Activated naive CD8-positive, alpha-beta T cell treated with anti-CD3 and anti-CD28 coated beads, Interleukin-2, amount 10 ng/mL, durations not matched to agents 7 days and 5 days (primary cell): ENCODE data around the gene PCSK7. TPM values are rescaled to one million over a fixed set of nuclear protein-coding genes. Genes with fewer than 3 reads are reported as not detected.

Experiments
- ATAC-seq: fragments of 150-1000 bp; cut with Tn5 transposase; one replicate; pipeline ENCODE4 v1.10.0; 2021; ENCODE audit warnings: low read depth, moderate library complexity
- POLR2A ChIA-PET: fragments of 350-600 bp; sonication (Branson Sonifier 250); formaldehyde crosslinking; loops from one replicate; lab custom pipeline; 2021; ENCODE audit warnings: antibody characterized with exemption; lab: Charles Lee
- DNase-seq: peaks from one replicate; pipeline ENCODE4 v3.0.0; 2021
- H3K27ac Mint-ChIP-seq: one replicate; pipeline ENCODE4 v1.8.0; 2022; ENCODE audit warnings: mild to moderate bottlenecking, mixed read lengths
- H3K27me3 Mint-ChIP-seq: one replicate; pipeline ENCODE4 v1.8.0; 2022; ENCODE audit warnings: mild to moderate bottlenecking, moderate library complexity, mixed read lengths
- H3K36me3 Mint-ChIP-seq: one replicate; pipeline ENCODE4 v1.8.0; 2021; ENCODE audit warnings: mild to moderate bottlenecking, mixed read lengths
- H3K4me1 Mint-ChIP-seq: one replicate; pipeline ENCODE4 v1.8.0; 2021; ENCODE audit warnings: mixed read lengths
- H3K4me3 Mint-ChIP-seq: one replicate; pipeline ENCODE4 v1.8.0; 2022; ENCODE audit warnings: mild to moderate bottlenecking, moderate library complexity, mixed read lengths
- H3K9me3 Mint-ChIP-seq: one replicate; pipeline ENCODE4 v1.8.0; 2021; ENCODE audit warnings: mixed read lengths
- total RNA-seq, 2 experiments: library from RNA; stranded (reverse); gene quantifications; one replicate each; pipeline ENCODE4 v1.2.3, GENCODE V29; 2021

PCSK7 gene
- total RNA-seq, 2 experiments from 2014 or later, result 191 to 195 TPM

DNA sequence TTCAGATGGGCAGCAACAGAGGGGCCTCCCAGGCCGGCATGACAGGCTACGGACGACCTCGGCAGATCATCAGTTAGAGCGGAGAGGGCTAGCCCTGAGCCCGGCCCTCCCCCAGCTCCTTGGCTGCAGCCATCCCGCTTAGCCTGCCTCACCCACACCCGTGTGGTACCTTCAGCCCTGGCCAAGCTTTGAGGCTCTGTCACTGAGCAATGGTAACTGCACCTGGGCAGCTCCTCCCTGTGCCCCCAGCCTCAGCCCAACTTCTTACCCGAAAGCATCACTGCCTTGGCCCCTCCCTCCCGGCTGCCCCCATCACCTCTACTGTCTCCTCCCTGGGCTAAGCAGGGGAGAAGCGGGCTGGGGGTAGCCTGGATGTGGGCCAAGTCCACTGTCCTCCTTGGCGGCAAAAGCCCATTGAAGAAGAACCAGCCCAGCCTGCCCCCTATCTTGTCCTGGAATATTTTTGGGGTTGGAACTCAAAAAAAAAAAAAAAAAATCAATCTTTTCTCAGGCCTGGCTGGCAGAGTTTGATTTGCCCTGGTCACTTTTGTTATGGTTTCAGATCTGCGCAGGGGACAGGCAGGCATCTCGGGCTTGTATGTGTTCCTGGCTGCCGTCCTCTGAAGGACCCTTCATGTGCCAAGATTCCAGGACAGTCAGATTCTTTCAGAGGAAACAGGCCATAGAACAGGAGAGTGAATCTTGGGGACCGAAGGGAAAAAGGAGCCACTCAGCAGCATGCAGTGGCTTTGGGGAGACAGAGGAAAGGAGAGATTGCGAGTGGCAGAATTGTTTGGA is 27.4 kb downstream of the PCSK7 start:
- POLR2A ChIA-PET, result interaction anchor here (0.9 kb wide), 1 partner anchor 48 kb away, joined by 3 read pairs; no protein-coding TSS in a partner anchor
- H3K9me3 Mint-ChIP-seq, result no peaks in the 10 kb centered on the region
- peak overlapping the region; percentile 11 for H3K27ac Mint-ChIP-seq
- DNase-seq (no peak), ATAC-seq (no peak)
- peaks cover 9% of the 10 kb centered on the region for H3K36me3 Mint-ChIP-seq
- no peaks in the 10 kb centered on the region for H3K27me3 Mint-ChIP-seq
- no peak overlapping the region for H3K4me3 Mint-ChIP-seq
- H3K4me1 Mint-ChIP-seq, result peaks cover 2% of the 10 kb centered on the region

DNA sequence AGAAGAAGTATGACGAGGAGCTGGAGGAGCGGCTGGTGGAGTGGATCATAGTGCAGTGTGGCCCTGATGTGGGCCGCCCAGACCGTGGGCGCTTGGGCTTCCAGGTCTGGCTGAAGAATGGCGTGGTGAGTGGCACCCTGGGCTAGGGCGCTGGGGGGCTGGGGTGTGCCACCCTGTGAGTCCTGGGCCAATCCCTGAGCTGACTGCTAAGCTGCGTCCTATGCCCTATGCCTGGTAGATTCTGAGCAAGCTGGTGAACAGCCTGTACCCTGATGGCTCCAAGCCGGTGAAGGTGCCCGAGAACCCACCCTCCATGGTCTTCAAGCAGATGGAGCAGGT is 28.8 kb downstream of the PCSK7 start:
- POLR2A ChIA-PET, result interaction anchor here (1.1 to 1.8 kb wide), 3 partner anchors 9 to 19 kb away, joined by 3 to 7 read pairs (median 5); no protein-coding TSS in a partner anchor
- Mint-ChIP-seq H3K36me3 (peaks cover 9% of the 10 kb centered on the region), H3K27me3 (no peaks in the 10 kb centered on the region), H3K9me3 (no peaks in the 10 kb centered on the region), H3K4me1 (no peaks in the 10 kb centered on the region), H3K27ac (no peak overlapping the region), H3K4me3 (no peak overlapping the region)
- ATAC-seq (peak; percentile 21), DNase-seq (no peak)

DNA sequence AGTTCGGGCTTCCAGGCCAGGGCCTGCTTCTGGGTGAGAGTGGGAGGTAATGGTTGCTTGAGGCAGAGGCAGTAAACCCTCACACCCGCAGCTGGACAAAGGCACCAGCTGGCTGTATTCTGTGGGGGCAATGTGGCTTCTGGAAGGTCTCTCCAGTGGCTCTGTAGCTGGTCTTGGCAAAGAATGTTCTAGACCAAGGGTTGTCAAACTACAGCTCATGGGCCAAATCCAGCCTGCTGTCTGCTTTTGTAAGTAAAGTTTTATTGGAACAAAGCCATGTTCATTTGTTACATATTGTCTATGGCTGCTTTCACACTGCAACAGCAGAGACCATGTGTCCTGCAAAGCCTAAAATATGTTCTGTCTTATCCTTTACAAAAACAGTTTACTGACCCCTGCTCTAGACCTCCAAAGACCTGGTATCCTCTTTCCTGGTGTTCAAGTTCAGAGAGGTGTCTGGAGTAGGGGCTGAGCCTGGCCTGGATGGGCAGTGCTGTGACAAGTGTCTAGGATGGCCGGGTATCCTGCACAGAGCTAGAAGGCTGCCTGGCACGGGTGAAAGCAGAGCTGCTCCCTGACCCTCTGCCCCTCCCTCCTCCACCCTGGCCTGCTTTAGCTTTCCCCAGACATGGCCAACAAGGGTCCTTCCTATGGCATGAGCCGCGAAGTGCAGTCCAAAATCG is 29.3 kb downstream of the PCSK7 start:
- Mint-ChIP-seq H3K4me3 (no peak overlapping the region), H3K4me1 (no peaks in the 10 kb centered on the region), H3K36me3 (peaks cover 9% of the 10 kb centered on the region), H3K9me3 (no peaks in the 10 kb centered on the region), H3K27ac (no peak overlapping the region), H3K27me3 (no peaks in the 10 kb centered on the region)
- DNase-seq, result no peak
- POLR2A ChIA-PET, result interaction anchor here (1.1 to 1.8 kb wide), 3 partner anchors 9 to 19 kb away, joined by 3 to 7 read pairs (median 5); no protein-coding TSS in a partner anchor
- no peak for ATAC-seq

DNA sequence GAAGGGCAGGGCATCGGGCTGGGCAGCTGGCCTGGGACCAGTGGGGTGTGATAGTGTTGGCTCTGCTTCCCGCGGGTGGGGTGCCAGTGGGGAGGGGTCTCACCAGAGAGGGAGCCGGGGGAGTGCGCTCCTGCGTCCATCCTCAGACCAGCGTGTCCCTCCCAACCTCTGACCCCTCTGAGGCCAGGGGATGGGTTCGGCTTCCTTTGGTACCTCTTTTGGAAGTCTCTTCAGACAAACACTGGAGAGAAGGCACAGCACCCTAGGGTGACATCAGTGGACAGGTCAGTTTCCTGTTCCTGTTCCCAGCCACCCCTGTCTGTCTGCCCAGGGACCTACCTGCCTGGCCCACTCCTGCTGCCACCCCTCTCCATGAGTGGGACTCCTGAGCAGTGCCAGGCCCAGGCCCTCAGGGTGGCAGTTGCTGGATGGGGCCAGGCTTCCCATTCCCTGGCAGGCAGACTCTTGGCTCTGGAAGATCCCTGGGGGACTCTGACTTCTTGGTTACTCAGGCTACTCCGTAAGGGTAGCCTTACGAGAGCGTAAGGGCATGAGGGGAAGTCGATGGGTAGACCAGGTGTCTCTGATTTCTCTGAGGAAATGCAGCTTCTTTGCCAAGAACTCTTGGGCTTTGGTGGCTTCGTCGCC is 30.1 kb downstream of the PCSK7 start:
- ATAC-seq (no peak), DNase-seq (no peak)
- Mint-ChIP-seq H3K27me3 (no peaks in the 10 kb centered on the region), H3K27ac (no peak overlapping the region), H3K9me3 (no peaks in the 10 kb centered on the region), H3K4me3 (no peak overlapping the region), H3K36me3 (peaks cover 9% of the 10 kb centered on the region), H3K4me1 (no peaks in the 10 kb centered on the region)
- POLR2A ChIA-PET, result interaction anchor here (1.1 kb wide), 1 partner anchor 20 kb away, joined by 3 read pairs; no protein-coding TSS in a partner anchor

DNA sequence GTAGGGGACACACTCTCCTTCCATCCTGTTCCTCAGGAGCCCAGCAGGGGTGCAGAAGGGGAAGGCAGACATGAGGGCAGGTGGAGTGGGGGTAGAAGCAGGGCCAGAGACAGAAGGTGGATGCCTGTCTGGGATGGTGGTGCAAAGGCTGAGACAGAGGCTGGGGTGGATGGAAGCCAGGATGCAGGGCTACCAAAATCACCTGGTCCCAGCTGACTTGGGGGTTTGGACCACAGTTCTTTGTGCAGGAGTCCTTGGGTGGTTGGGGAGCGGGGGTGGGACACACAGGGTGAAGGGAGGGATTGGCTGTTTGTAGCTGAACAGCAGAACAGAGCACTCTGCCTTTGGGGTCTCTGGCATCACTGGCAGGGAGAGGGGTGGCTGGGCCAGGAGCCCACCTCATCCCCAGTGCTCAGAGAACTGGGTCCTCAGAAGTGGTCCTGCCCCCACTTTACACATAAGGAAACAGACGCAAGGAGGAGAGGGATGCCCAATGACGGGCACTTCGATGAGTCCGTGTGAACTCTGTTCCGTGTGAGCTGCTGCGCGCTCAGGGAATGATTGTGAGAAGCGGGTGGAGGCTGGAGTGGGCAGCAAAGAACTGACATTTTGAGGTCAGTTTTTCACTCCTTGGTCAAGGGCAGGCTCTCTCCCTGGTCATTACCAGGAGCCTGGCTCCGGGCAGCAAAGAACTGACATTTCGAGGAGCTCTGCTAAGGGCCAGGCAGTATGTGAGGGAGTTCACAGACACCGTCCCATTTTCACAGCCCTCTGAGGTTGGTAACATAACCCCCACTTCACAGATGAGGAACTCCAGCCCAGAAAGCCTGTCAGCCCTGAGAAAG is 30.8 kb downstream of the PCSK7 start:
- H3K4me3 Mint-ChIP-seq, result no peak overlapping the region
- no peaks in the 10 kb centered on the region for H3K9me3 Mint-ChIP-seq
- POLR2A ChIA-PET, result no interaction called here
- H3K27me3 Mint-ChIP-seq, result no peaks in the 10 kb centered on the region
- DNase-seq, result no peak
- peaks cover 10% of the 10 kb centered on the region for H3K36me3 Mint-ChIP-seq
- no peak overlapping the region for H3K27ac Mint-ChIP-seq
- H3K4me1 Mint-ChIP-seq, result no peaks in the 10 kb centered on the region
- ATAC-seq, result no peak

DNA sequence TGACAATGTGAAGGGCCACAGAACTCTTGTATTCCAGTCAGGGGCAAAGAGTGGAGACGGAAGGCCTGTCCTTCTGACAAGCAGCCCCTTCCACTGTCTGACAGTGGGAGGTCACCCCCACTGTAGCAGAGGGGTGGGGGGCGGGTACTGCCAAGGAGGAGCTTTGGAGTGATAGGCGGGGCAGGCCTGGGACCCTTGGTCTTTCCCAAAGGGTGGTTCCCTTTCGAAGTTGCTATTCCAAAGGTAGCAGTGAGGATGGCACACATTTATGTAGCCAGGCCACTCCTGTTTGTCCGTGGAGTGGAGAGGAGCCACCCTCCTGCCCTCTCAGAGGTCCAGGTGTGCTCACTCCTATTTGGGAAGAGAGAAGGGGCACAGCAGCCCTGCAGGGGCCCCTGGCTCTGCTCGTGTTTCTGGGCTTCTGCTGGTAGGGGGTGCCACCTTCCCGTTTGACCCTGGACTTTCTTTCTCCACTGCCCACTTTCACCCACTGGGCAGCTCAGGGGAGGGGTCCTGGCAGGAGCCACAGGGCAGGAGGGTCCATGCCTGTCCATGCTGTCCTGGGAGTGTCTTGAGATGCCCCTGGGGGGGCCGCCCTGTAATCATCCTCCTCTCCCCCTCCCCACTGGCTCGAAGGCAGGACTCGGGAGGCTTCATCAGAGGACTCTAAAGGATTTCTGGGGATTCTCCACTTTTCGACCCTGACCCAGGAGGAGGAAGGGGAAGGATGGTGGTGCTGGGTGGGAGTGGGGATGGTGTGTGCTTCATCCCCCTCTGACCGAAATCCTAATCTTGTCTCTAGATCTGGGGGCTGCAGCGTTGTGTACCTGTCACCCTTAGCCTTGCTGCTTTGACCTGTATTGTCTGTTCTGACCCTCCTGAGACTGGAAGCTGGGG is 31.7 kb downstream of the PCSK7 start:
- H3K4me3 Mint-ChIP-seq, result no peak overlapping the region
- DNase-seq (no peak), ATAC-seq (no peak)
- peaks cover 1% of the 10 kb centered on the region for H3K4me1 Mint-ChIP-seq
- H3K9me3 Mint-ChIP-seq, result no peaks in the 10 kb centered on the region
- H3K27ac Mint-ChIP-seq, result no peak overlapping the region
- no peaks in the 10 kb centered on the region for H3K27me3 Mint-ChIP-seq
- H3K36me3 Mint-ChIP-seq, result peaks cover 10% of the 10 kb centered on the region
- POLR2A ChIA-PET, result no interaction called here

DNA sequence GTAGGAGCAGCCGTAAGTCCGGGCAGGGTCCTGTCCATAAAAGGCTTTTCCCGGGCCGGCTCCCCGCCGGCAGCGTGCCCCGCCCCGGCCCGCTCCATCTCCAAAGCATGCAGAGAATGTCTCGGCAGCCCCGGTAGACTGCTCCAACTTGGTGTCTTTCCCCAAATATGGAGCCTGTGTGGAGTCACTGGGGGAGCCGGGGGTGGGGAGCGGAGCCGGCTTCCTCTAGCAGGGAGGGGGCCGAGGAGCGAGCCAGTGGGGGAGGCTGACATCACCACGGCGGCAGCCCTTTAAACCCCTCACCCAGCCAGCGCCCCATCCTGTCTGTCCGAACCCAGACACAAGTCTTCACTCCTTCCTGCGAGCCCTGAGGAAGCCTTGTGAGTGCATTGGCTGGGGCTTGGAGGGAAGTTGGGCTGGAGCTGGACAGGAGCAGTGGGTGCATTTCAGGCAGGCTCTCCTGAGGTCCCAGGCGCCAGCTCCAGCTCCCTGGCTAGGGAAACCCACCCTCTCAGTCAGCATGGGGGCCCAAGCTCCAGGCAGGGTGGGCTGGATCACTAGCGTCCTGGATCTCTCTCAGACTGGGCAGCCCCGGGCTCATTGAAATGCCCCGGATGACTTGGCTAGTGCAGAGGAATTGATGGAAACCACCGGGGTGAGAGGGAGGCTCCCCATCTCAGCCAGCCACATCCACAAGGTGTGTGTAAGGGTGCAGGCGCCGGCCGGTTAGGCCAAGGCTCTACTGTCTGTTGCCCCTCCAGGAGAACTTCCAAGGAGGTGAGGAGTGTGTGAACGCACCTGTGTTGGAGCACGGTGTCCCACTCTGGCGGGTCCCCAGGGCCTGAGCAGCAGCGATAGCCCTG is 32.6 kb downstream of the PCSK7 start, which contains the start of gene TAGLN:
TAGLN (plus strand) TSS at position 318 of the 863 bp plus-strand sequence. CDS start 3,644 bp downstream, outside the sequence.
- H3K27ac Mint-ChIP-seq, result peak within 1 kb of the TSS; percentile 9
- no peaks in the 10 kb centered on the region for H3K27me3 Mint-ChIP-seq
- H3K4me1 Mint-ChIP-seq, result peaks cover 1% of the 10 kb centered on the region
- ATAC-seq (no peak), DNase-seq (no peak)
- no peak within 1 kb of the TSS for H3K4me3 Mint-ChIP-seq
- peaks cover 7% of the 10 kb centered on the region for H3K36me3 Mint-ChIP-seq
- H3K9me3 Mint-ChIP-seq, result no peaks in the 10 kb centered on the region
- POLR2A ChIA-PET, result no interaction called here

DNA sequence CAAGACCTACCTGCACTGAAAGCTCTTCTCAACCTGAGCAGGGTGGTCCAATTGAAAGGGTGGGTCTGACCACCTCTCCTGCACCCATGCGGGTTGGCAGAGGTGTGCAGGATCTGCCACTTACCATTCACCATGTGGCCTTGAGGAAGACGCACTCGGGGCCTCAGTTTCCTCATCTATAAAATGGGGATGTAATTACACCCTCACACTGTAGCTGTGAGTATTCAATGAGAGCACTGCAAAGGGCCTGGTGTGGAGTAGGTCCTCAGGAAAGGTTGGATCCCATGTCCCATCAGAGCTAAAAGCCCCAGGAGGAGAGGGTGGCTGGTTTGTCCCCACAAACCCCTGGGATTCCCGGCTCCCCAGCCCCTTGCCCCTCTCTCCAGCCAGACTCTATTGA is 33.3 kb downstream of the PCSK7 start:
- Mint-ChIP-seq H3K4me1 (peaks cover 1% of the 10 kb centered on the region), H3K27ac (peak overlapping the region; percentile 9), H3K36me3 (peaks cover 4% of the 10 kb centered on the region), H3K27me3 (no peaks in the 10 kb centered on the region), H3K9me3 (no peaks in the 10 kb centered on the region), H3K4me3 (no peak overlapping the region)
- DNase-seq (no peak), ATAC-seq (no peak)
- POLR2A ChIA-PET, result interaction anchor here (0.8 kb wide), 1 partner anchor 19 kb away, joined by 4 read pairs; no protein-coding TSS in a partner anchor

DNA sequence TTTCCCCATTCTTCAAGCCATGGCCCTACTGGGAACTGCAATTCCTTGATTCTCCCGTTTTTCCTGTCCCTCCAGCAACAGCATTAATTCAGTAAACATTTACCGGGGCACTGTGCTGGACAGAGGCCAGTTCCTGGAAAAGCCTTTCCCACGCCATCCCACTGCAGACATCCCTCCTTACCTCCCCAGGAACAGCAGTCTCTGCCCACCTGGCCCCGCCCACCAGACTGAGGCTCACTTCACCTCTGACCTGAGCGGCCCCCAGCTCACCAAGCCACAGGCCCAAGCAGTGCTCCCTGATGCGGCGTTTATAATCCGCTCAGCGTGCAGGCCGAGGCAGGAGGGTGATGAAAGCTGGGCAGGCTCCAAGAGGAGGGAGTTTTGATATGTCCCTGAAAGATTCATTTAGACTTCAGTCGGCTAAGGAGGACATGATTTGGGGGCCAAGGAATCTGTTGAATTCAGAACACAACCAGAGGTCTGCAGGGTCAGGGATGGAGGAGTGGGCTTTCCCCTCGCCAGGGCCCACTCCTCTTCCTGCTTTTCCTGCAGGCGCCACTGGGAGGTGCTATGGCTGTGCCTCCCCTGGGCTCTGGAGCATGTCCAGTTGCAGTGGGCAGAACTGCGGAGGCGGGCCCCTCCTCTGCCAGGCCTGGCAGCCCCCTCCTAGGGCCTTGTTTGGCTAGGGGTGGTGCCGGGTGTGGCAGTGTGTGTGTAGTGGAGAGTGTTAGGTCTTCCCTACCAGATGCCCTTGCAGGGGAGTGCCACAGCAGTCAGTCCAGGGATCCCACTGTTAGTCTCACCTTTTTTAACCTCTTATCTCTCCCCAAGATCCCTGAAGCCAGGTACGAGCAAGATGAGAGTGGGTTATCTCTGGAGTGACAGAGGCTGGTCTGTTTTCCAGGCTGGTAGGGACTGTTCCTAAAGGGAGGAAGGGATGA is 34.1 kb downstream of the PCSK7 start:
- Mint-ChIP-seq H3K27ac (no peak overlapping the region), H3K9me3 (no peaks in the 10 kb centered on the region), H3K36me3 (peaks cover 1% of the 10 kb centered on the region), H3K4me1 (peaks cover 4% of the 10 kb centered on the region), H3K27me3 (no peaks in the 10 kb centered on the region), H3K4me3 (no peak overlapping the region)
- ATAC-seq (no peak), DNase-seq (no peak)
- POLR2A ChIA-PET, result interaction anchor here (0.5 to 1.2 kb wide), 3 partner anchors 18 to 25 kb away, joined by 3 to 4 read pairs (median 3); partner anchors contain the start of gene SIDT2

DNA sequence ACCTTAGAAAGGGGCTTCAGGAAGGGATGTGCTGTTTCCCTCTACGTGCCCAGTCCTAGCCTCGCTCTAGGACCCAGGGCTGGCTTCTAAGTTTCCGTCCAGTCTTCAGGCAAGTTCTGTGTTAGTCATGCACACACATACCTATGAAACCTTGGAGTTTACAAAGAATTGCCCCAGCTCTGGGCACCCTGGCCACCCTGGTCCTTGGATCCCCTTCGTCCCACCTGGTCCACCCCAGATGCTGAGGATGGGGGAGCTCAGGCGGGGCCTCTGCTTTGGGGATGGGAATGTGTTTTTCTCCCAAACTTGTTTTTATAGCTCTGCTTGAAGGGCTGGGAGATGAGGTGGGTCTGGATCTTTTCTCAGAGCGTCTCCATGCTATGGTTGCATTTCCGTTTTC is 34.9 kb downstream of the PCSK7 start:
- Mint-ChIP-seq H3K36me3 (peaks cover 1% of the 10 kb centered on the region), H3K4me1 (peaks cover 4% of the 10 kb centered on the region), H3K27me3 (no peaks in the 10 kb centered on the region), H3K4me3 (no peak overlapping the region), H3K27ac (no peak overlapping the region), H3K9me3 (no peaks in the 10 kb centered on the region)
- ATAC-seq (no peak), DNase-seq (no peak)
- POLR2A ChIA-PET, result interaction anchor here (0.5 to 1.2 kb wide), 2 partner anchors 19 to 26 kb away, joined by 3 read pairs; partner anchors contain the start of gene SIDT2
